Stomach (tissue), 4 donors: ENCODE results near the gene PLPPR3.

Experiments
- CTCF ChIP-seq, 7 experiments: fragments of 450-650 bp in 4 of 7; fragments of 200-600 bp in 3 of 7; sonication (generic) in 3 of 7; IDR thresholded peaks; one replicate each; pipeline ENCODE4 v1.5.1; 2016 to 2019; ENCODE audit warnings: antibody characterized with exemption in 7 of 7, control low read depth in 2 of 7, mild to moderate bottlenecking in 1 of 7
- EP300 ChIP-seq: sonication (generic); formaldehyde crosslinking; IDR thresholded peaks from one replicate; pipeline ENCODE4 v1.6.1; 2017; ENCODE audit warnings: antibody characterized with exemption
- POLR2A ChIP-seq, 4 donors: fragments of 450-650 bp; IDR thresholded peaks; one replicate each; pipeline ENCODE4 v1.6.1; 2016; ENCODE audit warnings: antibody characterized with exemption in 4 of 4, control low read depth in 2 of 4, mild to moderate bottlenecking in 1 of 4, moderate library complexity in 1 of 4
- POLR2AphosphoS5 ChIP-seq, 3 donors: sonication (generic); formaldehyde crosslinking; IDR thresholded peaks; one replicate each; pipeline ENCODE4 v1.6.1; 2016; ENCODE audit warnings: antibody characterized with exemption in 3 of 3

DNA sequence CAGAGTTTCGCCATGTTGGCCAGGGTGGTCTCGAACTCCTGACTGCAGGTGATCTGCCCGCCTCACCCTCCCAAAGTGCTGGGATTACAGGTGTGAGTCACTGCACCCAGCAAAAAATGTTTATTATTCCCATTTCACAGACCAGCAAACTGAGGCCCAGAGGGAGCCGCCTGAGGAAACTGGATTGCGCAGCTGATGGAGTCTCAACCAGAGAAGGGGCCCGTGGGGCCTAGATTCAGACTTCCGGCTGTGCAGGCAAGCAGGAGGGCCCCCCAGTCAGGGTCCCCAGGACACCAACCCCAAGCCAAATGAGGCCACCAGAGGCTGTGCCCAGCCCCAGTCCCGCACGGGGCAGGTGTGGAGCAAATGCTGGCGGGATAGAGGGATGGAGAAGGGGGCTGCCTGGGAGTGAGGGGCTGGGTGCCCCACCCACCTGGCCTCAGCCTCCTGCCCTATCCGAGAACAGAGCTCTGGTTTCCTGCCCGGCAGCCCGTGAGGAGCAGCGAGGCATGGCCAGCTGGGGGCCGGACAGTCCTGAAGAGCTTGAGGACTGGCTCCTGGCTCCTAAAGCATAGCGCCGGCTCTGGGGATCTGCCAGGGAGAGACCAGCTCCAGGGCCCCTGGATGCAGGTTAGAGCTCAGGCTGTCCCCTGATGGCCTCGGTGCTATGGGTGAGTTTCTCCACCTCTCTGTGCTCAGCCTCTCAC is 48.9 kb downstream of the PLPPR3 start:
- no peak for TF ChIP-seq CTCF (IDR thresholded peaks at IDR 0.05)
- TF ChIP-seq POLR2A (IDR thresholded peaks at IDR 0.05) = no peak
- TF ChIP-seq POLR2AphosphoS5 (IDR thresholded peaks at IDR 0.05) = no peak
- no peak for TF ChIP-seq EP300
